Activated T-helper 1 cell treated with anti-CD3 and anti-CD28 coated beads, Interleukin-2, amount 50 U/mL, for 16 hours (primary cell): ENCODE data around the gene METTL15.
"Not testable (repeated sequence)": the region's sequence is repeated elsewhere in the genome, so short reads cannot be mapped to it uniquely, and the experiment has no call there.

ENCODE experiments used
- DNase-seq, 2 donors: peaks; one replicate each; pipeline ENCODE4 v3.0.0-alpha.2; 2020; ENCODE audit warnings: low read depth in 1 of 2, low spot score in 1 of 2

Gene METTL15

GRCh38 chr11:28195449-28195848, 87.3 kb downstream of the METTL15 start:
- DNase-seq: no peak

GRCh38 chr11:28209906-28210305, 101.7 kb downstream of the METTL15 start:
- no peak for DNase-seq

DNA sequence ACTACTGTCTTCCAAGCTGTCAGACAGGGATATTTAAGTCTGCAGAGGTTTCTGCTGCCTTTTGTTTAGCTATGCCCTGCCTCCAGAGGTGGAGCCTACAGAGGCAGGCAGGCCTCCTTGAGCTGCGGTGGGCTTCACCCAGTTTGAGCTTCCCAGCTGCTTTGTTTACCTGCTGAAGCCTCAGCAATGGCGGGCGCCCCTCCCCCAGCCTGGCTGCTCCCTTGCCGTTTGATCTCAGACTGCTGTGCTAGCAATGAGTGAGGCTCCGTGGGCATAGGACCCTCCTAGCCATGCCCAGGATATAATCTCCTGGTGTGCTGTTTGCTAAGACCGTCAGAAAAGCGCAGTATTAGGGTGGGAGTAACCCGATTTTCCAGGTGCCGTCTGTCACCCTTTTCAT, 113.9 kb downstream of the METTL15 start:
- not testable (repeated sequence) for DNase-seq

GRCh38 chr11:28223577-28223976, 115.4 kb downstream of the METTL15 start:
- DNase-seq: no peak

- no peak for DNase-seq
Observed at GRCh38 chr11:28223994-28224393, 115.8 kb downstream of the METTL15 start.

DNA sequence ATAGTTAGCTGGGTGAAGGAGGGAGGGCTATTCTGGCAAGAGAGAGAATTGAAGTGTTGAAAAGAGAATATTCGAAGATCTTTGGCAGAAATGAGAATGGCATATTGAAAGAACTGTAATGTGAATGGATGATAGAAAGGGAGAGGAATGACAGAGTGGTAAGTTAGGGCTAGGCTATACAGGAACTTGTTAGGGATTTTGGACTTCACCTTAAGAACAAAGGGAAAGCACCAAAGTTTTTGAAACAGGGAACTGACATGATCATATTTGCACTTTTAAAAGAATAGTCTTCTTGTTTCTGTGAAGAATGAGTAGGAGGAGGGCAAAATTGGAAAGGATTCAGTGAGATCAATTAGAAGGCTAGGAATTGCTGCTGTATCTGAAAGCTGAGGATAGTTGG, 119.3 kb downstream of the METTL15 start:
- DNase-seq: no peak

DNA sequence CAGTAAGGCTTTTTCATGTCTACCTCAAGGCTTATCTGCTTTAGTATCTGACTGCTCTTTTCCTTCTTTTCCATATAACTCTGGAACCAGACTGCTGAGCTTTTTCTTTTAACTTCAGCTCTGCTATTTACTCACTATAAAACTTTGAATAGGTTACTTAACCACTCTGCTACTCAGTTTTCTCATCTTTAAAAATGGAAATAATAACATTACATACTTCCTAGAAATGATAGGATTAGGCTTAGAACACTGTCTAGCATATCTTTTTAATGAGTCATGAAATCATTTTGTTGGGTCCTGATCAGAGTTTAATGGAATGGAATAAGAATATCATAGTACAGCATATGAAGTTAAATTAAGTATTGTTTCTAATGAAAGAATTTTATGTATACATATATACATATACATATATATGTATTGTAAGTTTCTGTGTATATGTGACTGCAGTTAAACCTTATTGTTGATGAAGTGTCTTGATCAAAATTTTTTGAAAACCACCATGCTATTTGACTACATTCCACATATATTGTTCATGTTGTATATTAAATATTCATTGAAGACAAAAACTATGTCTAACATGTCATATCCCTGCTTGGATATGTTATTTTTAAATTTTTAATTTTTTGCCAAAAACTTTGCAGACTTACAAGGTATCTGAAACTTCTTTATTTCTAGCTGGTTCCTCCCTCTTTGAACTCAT, 120.2 kb downstream of the METTL15 start:
- DNase-seq: no peak

DNA sequence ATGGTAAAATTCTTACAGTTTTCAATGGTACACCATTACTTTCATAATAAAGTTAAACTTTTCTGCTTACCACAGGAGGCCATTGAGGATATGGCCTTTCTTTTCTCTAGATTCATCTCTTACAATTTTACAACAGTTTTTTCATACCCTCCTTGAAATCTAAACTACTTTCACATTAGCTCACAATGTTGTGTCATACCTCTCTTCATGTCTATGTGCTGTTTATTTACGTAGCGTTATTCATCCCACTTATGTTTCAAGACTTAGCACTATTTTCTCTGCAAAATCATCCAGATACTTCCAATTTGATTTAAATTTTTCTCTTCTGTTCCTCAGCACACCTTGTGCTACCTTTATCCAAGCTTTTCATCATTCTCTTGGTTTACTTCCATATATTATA, 123.3 kb downstream of the METTL15 start:
- DNase-seq: no peak

DNA sequence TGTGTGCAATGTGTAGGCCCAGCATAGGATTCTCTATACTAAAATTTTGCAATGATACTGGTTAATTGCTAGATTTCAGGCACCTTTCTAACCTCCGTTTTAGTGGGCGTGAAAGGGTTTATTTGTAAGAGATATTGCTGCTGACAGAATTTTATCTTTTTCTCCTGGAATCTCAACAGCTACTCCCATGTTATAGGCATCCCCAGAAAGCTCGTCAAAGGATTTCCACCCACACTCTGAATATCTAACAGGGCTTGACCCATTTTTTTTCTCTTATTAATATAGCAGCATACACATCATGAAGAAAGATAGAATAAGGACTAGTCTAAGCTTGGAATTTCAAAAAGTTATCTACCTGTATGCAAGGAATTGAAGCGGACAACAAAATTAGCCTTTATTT, 124.5 kb downstream of the METTL15 start:
- DNase-seq: no peak

DNA sequence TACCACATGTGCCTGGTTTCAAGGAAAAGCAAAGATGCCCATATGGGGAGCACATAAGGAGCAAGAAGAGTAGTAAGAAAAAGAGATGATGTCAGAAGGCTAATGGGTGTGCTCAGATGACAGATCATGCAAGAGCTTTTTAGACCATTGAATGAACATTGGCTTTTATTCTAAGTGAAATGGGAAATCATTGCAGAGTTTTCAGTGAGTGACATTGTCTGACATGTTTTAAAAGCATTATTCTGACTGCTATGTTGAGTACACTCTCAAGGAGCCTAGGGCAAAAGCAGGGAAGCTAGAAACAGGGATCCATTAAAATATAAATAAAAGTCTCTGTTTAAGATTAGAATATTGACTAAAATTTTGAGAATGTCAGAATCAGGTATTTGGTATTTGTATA, 133.6 kb downstream of the METTL15 start:
- no peak for DNase-seq

DNA sequence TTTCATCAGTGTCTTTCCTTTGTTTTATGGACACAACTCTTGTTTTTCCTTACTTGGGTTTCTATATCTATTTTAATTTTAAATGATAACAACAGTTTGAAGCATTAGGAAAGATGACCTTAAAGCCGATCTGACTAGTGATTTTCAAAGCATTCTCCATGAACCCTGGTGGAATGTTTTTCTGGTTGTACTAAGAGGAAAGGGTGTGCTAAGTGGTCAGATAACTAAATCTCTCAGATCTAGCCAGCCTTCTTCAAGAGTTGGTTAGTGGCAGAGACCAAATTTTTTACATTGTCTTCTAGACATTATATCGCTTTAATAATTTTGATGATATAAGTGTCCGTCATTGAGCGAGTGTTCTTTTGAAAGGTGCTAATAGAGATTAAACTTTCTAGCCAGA, 134.4 kb downstream of the METTL15 start:
- DNase-seq: no peak

- no peak for DNase-seq
Observed at GRCh38 chr11:28243061-28243460, 134.9 kb downstream of the METTL15 start.

GRCh38 chr11:28243581-28243980, 135.4 kb downstream of the METTL15 start:
- no peak for DNase-seq

- no peak for DNase-seq
Observed at GRCh38 chr11:28245131-28245530, 136.9 kb downstream of the METTL15 start.

DNA sequence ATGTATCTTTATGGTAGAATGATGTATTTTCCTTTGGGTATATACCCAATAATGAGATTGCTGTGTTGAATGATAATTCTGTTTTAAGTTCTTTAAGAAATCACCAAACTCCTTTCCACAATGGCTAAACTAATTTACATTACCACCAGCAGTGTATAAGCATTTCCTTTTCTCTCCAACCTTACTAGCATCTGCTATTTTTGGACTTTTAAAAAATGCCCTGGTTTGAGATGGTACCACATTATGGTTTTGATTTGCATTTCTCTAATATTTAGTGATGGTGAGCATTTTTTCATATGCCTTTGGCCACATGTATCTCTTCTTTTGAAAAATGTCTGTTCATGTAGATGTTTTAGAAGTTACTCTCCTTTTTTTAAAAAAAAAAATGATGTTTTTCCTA, 142.0 kb downstream of the METTL15 start:
- DNase-seq: no peak

- no peak for DNase-seq
Observed at GRCh38 chr11:28251257-28251656, 143.1 kb downstream of the METTL15 start.

DNA sequence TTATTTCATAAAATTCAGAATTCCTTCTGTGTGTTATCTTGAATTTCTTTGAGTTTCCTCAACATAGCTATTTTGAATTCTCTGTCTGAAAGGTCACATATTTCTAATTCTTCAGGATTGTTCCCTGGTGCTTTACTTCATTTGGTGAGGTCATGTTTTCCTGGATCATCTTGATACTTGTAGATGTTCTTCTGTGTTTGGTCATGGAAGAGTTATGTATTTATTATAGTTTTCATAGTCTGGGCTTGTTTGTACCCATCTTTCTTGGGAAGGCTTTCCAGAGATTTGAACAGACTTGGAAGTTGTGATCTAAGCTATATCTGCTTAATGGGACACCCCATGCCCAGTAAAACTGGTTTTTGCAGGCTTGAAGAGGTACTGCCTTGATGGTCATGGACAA, 149.6 kb downstream of the METTL15 start:
- DNase-seq: no peak

DNA sequence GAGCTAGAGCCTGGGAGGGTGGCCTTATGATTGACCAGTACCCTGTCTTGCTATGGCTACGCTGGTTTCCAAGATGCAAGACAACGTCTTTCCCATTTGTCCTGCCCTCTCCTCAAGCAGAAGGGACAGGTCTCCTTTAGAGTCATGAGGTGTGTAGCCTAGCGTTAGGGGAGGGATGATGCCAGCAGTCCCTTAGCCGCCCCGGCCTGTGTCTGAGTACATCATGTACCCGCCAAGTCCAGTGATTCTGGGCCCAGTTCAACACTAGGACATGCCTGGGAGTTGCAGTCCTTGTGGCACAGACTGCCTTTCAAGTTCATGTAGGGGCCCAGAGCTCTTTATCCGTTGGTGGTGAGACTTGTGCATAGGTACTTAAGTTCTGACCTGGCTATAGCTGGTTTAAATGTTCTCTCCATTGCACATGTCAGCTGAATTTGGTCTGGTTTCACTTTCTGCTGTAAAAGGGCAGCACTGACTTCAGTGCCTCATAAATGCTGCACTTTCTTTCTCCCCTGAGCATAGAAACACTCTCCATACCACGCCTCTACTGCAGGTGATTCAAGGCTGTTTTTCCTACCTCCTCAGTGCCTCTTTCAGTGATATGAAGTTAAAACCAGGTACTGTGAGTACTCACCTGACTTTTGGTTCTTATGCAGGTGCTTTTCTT, 151.1 kb downstream of the METTL15 start:
- no peak for DNase-seq

- DNase-seq: no peak
Observed at GRCh38 chr11:28268925-28269324, 160.7 kb downstream of the METTL15 start.

DNA sequence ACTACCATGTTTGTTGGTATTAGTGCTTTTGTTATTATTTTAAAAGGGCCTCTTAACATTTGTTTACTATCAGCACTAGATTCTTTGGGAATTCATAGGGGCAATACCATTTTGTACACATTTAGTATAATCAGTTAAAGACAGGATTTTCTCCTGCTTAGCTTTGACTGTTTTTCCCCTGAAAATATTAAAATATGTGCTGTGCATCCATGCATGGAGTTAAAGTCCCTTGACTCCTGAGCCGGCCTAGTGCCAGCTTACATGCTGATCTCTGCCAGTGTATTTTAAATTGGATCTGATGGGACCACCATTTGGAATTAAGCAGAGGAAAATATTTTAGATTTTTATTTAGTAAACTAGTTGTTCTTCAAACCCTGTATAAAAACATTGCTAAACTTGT, 161.4 kb downstream of the METTL15 start:
- no peak for DNase-seq

GRCh38 chr11:28272247-28272646, 164.1 kb downstream of the METTL15 start:
- DNase-seq: not testable (repeated sequence)

- DNase-seq: no peak
Observed at GRCh38 chr11:28274216-28274615, 166.0 kb downstream of the METTL15 start.

GRCh38 chr11:28284196-28284595, 176.0 kb downstream of the METTL15 start:
- no peak for DNase-seq
